WTC11 (cell line): Measurements from ENCODE around the gene PRLR.

Experiments used
- ATF1 ChIP-seq: sonication (generic); formaldehyde crosslinking; IDR thresholded peaks from 2 replicates; pipeline ENCODE4 v1.8.1; 2023; ENCODE audit warnings: mild to moderate bottlenecking, moderate library complexity, missing genetic modification reagents
- CBFB ChIP-seq: sonication (generic); formaldehyde crosslinking; IDR thresholded peaks from 2 replicates; pipeline ENCODE4 v1.8.1; 2022; ENCODE audit warnings: mild to moderate bottlenecking, low read depth, missing genetic modification reagents
- FOXJ3 ChIP-seq: sonication (generic); formaldehyde crosslinking; IDR thresholded peaks from 2 replicates; pipeline ENCODE4 v1.9.0; 2021; ENCODE audit warnings: missing genetic modification reagents, mild to moderate bottlenecking, borderline replicate concordance
- NFATC4 ChIP-seq: fragments of 250-450 bp; sonication (Bioruptor Pico); IDR thresholded peaks from 2 replicates; pipeline ENCODE4 v1.9.0; 2021; ENCODE audit warnings: mild to moderate bottlenecking
- RELA ChIP-seq: sonication (generic); formaldehyde crosslinking; IDR thresholded peaks from 2 replicates; pipeline ENCODE4 v1.8.1; 2022; ENCODE audit warnings: missing genetic modification reagents, mild to moderate bottlenecking, borderline replicate concordance
- SP1 ChIP-seq: sonication (generic); formaldehyde crosslinking; conservative IDR thresholded peaks from 2 replicates; pipeline ENCODE4 v1.8.1; 2022; ENCODE audit warnings: missing genetic modification reagents
- TEAD4 ChIP-seq: sonication (generic); formaldehyde crosslinking; IDR thresholded peaks from 2 replicates; pipeline ENCODE4 v1.8.0; 2022; ENCODE audit warnings: mild to moderate bottlenecking, missing genetic modification reagents
- ZNF317 ChIP-seq: sonication (generic); formaldehyde crosslinking; IDR thresholded peaks from 2 replicates; pipeline ENCODE4 v1.8.1; 2023; ENCODE audit warnings: low read depth, mild to moderate bottlenecking, moderate library complexity, missing genetic modification reagents, borderline replicate concordance
- TF ChIP-seq, protein P1 (sequence below): fragments of 200-600 bp; IDR thresholded peaks from 2 replicates; pipeline ENCODE4 v1.8.0; 2022; ENCODE audit warnings: antibody characterized with exemption
- TF ChIP-seq, protein P2 (sequence below): fragments of 250-450 bp; sonication (Bioruptor Pico); IDR thresholded peaks from 2 replicates; pipeline ENCODE4 v2.1.2; 2022; ENCODE audit warnings: mild to moderate bottlenecking, moderate library complexity
- TF ChIP-seq, protein P3 (sequence below): sonication (generic); formaldehyde crosslinking; IDR thresholded peaks from 2 replicates; pipeline ENCODE4 v1.8.0; 2022; ENCODE audit warnings: missing genetic modification reagents
- TF ChIP-seq, protein P4 (sequence below): sonication (generic); formaldehyde crosslinking; IDR thresholded peaks from 2 replicates; pipeline ENCODE4 v1.8.1; 2022; ENCODE audit warnings: low read depth, missing genetic modification reagents, borderline replicate concordance
- TF ChIP-seq, protein P5 (sequence below): sonication (generic); formaldehyde crosslinking; IDR thresholded peaks from 2 replicates; pipeline ENCODE4 v1.8.0; 2022; ENCODE audit warnings: mild to moderate bottlenecking, missing genetic modification reagents

DNA sequence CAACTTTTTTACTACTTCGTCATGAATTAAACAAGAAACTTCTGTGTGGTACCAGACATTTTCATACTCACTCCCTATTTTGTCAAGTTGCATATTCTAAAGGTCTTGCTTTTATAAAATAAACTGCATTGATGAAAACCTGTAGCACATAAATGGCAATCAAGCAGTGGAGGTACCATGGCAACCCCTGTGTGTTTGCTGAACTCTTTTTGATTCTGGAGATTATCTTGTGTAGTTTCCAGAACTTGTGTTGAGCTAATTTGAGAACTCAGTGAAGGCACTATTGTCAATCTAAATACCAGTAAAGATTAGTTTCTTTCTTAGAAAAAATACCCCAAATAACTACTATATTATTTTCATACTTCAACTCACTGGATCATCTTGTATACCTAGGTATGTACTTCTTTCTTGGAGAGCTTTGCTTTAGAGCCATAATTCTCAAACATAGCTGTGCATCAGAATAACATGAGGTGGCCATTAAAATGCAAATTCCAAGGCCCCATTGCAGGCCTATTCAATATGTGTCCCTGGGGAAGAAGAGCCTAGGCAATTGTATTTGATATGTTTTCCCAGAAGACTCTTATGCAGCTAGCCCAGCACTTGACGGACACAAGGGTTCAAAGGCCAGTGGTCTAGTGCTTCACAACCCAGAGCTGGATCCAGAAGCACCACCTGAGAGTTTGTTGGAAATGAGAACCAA lies 9.8 kb upstream of the PRLR start:
- TF ChIP-seq, protein P1, sequence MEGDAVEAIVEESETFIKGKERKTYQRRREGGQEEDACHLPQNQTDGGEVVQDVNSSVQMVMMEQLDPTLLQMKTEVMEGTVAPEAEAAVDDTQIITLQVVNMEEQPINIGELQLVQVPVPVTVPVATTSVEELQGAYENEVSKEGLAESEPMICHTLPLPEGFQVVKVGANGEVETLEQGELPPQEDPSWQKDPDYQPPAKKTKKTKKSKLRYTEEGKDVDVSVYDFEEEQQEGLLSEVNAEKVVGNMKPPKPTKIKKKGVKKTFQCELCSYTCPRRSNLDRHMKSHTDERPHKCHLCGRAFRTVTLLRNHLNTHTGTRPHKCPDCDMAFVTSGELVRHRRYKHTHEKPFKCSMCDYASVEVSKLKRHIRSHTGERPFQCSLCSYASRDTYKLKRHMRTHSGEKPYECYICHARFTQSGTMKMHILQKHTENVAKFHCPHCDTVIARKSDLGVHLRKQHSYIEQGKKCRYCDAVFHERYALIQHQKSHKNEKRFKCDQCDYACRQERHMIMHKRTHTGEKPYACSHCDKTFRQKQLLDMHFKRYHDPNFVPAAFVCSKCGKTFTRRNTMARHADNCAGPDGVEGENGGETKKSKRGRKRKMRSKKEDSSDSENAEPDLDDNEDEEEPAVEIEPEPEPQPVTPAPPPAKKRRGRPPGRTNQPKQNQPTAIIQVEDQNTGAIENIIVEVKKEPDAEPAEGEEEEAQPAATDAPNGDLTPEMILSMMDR: no peak
- no peak for TF ChIP-seq NFATC4 (CRISPR knock-in tag)
- TF ChIP-seq, protein P2, sequence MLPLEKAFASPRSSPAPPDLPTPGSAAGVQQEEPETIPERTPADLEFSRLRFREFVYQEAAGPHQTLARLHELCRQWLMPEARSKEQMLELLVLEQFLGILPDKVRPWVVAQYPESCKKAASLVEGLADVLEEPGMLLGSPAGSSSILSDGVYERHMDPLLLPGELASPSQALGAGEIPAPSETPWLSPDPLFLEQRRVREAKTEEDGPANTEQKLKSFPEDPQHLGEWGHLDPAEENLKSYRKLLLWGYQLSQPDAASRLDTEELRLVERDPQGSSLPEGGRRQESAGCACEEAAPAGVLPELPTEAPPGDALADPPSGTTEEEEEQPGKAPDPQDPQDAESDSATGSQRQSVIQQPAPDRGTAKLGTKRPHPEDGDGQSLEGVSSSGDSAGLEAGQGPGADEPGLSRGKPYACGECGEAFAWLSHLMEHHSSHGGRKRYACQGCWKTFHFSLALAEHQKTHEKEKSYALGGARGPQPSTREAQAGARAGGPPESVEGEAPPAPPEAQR (CRISPR knock-in tag): no peak
- no peak for TF ChIP-seq FOXJ3
- TF ChIP-seq SP1: no peak
- TF ChIP-seq, protein P3, sequence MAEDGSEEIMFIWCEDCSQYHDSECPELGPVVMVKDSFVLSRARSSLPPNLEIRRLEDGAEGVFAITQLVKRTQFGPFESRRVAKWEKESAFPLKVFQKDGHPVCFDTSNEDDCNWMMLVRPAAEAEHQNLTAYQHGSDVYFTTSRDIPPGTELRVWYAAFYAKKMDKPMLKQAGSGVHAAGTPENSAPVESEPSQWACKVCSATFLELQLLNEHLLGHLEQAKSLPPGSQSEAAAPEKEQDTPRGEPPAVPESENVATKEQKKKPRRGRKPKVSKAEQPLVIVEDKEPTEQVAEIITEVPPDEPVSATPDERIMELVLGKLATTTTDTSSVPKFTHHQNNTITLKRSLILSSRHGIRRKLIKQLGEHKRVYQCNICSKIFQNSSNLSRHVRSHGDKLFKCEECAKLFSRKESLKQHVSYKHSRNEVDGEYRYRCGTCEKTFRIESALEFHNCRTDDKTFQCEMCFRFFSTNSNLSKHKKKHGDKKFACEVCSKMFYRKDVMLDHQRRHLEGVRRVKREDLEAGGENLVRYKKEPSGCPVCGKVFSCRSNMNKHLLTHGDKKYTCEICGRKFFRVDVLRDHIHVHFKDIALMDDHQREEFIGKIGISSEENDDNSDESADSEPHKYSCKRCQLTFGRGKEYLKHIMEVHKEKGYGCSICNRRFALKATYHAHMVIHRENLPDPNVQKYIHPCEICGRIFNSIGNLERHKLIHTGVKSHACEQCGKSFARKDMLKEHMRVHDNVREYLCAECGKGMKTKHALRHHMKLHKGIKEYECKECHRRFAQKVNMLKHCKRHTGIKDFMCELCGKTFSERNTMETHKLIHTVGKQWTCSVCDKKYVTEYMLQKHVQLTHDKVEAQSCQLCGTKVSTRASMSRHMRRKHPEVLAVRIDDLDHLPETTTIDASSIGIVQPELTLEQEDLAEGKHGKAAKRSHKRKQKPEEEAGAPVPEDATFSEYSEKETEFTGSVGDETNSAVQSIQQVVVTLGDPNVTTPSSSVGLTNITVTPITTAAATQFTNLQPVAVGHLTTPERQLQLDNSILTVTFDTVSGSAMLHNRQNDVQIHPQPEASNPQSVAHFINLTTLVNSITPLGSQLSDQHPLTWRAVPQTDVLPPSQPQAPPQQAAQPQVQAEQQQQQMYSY (CRISPR knock-in tag): no peak
- TF ChIP-seq CBFB (CRISPR knock-in tag): no peak
- TF ChIP-seq RELA (CRISPR knock-in tag): no peak
- no peak for TF ChIP-seq ZNF317
- TF ChIP-seq TEAD4 (CRISPR knock-in tag): no peak
- TF ChIP-seq, protein P4, sequence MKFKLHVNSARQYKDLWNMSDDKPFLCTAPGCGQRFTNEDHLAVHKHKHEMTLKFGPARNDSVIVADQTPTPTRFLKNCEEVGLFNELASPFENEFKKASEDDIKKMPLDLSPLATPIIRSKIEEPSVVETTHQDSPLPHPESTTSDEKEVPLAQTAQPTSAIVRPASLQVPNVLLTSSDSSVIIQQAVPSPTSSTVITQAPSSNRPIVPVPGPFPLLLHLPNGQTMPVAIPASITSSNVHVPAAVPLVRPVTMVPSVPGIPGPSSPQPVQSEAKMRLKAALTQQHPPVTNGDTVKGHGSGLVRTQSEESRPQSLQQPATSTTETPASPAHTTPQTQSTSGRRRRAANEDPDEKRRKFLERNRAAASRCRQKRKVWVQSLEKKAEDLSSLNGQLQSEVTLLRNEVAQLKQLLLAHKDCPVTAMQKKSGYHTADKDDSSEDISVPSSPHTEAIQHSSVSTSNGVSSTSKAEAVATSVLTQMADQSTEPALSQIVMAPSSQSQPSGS (CRISPR knock-in tag): no peak
- TF ChIP-seq, protein P5, sequence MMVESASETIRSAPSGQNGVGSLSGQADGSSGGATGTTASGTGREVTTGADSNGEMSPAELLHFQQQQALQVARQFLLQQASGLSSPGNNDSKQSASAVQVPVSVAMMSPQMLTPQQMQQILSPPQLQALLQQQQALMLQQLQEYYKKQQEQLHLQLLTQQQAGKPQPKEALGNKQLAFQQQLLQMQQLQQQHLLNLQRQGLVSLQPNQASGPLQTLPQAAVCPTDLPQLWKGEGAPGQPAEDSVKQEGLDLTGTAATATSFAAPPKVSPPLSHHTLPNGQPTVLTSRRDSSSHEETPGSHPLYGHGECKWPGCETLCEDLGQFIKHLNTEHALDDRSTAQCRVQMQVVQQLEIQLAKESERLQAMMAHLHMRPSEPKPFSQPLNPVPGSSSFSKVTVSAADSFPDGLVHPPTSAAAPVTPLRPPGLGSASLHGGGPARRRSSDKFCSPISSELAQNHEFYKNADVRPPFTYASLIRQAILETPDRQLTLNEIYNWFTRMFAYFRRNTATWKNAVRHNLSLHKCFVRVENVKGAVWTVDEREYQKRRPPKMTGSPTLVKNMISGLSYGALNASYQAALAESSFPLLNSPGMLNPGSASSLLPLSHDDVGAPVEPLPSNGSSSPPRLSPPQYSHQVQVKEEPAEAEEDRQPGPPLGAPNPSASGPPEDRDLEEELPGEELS (CRISPR knock-in tag): no peak
- TF ChIP-seq ATF1: no peak
